HG02610 (cell line): ENCODE results near the gene C15orf61.

Source experiments
- ATAC-seq: cut with Tn5 transposase; IDR thresholded peaks from one replicate; pipeline ENCODE4 v1.9.1; 2021; ENCODE audit warnings: mild to moderate bottlenecking, moderate library complexity; ENCODE audit not compliant: unreplicated experiment

C15orf61 gene

GRCh38 chr15:67548862-67549651 is 28.1 kb downstream of the C15orf61 start:
- no peak for ATAC-seq

GRCh38 chr15:67549736-67550135 is 28.8 kb downstream of the C15orf61 start:
- no peak for ATAC-seq

- no peak for ATAC-seq
Measured at GRCh38 chr15:67550522-67550921, 29.6 kb downstream of the C15orf61 start.

DNA sequence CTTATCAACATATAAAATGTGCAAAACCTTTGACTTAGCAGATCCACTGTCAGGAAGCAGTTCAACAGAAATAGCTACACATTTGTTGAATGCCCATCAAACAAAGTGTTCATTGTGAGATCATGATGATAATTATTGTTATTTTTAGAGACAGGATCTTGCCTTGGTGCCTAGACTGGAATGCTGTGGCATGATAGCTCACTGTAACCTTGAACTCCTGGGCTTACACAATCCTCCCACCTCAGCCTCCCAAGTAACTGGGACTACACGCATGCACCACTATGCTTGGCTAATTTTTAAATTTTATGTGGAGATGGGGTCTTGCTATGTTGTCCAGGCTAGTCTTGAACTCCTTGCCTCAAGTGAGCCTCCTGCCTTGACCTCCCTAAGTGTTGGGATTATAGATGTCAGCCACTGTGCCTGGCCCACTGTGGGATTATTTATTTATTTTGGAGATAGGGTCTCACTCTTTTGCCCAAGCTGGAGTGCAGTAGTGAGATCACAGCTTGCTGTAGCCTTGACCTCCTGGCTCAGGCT is 30.3 kb downstream of the C15orf61 start:
- ATAC-seq: no peak

DNA sequence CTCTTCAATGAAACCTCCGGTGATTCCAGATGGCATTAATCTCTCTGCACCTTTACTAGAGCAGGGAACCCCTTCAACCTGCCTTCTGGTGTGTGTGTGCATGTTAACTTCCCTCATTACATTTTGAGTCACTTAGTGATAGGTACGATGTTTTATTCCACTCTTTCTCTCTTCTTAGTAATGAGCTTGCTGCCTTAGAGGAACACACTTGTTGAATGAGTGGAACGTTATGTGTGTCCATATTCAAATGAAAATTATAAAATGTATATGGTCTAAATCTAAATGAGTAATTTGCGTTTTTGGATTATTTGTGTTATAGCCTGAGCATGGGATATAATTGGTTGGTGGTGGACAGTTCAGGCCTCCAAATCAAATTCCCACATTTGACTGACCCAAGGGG is 33.6 kb downstream of the C15orf61 start:
- ATAC-seq: no peak

DNA sequence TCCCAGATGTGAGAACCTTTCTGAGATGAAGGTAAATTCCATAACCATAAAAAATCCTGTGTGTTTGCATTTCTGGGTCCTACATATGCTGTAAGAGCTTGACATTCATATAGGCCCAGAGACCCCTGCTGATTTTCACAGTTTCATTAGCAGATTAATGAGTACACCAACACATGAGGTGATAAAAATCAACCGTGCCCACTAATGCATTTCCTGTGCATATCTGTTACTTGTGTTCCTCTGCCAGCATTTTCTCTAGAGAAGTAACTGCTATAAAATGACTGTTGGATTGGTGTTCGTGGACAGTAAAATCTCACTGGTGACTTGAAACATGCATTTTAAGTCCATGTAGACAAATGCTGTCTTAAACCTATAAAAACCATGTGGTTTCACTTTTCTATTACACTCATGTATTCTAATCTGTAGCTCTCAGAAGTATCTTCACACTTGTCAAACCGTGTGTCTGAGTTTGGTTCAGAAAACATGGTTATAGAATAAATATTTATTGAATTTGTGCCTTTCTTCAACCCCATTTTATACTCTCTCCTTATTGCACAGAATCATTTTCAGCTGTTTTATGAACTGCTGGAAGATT is 36.1 kb downstream of the C15orf61 start:
- no peak for ATAC-seq

DNA sequence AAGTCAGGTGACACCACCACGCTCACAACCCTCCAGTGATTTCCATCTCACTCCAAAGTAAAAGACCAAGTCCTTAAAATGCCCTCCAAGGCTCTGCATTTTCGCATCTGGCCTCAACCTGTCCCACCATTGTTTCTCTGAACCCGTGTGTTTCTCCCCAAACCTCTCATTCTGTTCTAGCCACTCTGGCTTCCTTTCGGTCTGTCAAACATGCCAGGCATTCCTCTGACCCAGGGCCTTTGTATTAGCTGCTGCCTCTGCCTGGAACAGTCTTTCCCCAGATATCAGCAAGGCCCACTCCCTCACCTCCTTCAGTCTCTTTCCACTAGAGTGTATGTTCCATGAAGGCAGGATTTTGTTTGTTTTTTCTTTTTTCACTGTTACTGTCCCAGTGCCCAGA is 37.6 kb downstream of the C15orf61 start:
- ATAC-seq: no peak

GRCh38 chr15:67559158-67559557 is 38.2 kb downstream of the C15orf61 start:
- ATAC-seq: no peak

GRCh38 chr15:67559576-67559975 is 38.6 kb downstream of the C15orf61 start:
- no peak for ATAC-seq

DNA sequence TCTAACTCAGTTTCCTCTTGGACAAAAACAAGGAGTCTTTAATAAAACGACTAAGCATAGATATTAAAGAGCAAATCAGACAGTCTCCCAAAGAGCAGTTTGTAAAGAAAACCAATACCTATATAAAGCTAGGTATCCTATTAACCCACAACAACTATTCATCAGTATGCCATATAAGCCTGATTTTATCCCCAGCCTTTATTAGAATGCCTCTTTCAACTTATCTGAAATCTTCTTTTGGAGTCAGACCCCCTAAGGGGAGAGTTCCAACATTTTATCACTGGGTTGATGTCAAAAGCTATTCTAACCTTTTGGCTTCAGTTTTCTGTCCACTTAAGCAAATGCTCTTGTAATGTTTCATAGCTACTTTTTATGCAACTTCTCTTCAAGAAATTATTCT is 39.4 kb downstream of the C15orf61 start:
- no peak for ATAC-seq

GRCh38 chr15:67563092-67563491 is 42.2 kb downstream of the C15orf61 start:
- no peak for ATAC-seq

DNA sequence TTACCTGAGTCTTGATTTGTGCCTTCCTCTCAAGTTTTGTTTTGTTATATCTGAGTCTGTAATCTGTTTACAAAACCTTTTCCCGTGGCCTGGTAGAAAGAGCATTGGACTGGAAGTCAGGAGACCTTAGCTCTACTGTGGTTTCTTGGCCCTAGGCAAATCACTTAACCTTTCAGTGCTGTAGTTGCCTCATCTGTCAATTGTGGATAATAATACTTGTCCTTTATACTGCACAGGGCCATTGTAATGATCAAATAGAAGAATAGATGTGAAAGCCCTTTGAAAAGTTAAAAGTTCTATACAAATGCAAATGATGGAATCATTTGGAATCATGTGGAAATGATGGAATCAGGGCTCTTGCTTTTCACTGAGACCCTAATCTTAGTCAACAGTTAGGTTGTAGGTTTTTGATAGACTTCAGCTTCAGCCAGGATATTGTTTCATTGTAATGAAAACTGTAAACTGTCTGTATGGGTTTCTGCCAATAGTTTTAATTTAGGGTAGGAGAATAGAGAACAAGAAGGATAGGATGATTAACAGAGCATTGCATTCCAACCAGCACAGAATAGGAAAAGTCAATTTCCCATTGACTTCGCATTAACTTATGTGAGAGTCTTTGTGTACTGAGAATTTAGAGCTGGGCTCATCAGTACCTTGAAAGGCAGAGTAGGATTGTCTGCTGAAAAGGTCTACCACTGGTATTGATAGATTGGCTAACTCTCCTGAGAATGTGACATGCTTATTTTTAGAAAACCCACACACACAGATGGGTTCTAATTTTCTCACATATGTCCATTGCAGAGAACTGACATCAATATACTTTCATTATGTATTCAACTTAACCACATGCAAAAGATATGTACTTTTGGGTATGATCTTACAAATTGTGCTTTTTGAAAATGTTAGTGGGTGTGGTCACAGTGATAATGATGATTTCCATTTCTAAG is 43.4 kb downstream of the C15orf61 start:
- ATAC-seq: peak; percentile 89

DNA sequence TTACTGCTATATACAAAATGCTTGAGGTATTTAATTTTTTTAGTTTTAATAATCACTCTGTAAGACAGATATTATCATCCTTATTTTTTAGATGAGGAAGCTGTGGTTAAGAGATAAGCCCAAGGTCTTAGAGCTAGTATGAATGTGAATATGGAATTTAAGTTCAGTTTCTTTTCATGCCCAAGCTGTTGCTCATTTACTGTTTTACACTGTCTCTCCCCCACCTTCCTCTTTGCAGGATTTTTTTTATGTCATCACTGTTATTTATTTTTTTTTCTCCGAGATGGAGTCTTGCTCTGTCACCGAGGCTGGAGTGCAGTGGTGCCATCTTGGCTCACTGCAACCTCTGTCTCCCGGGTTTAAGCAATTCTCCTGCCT is 44.0 kb downstream of the C15orf61 start:
- ATAC-seq: peak; percentile 54

DNA sequence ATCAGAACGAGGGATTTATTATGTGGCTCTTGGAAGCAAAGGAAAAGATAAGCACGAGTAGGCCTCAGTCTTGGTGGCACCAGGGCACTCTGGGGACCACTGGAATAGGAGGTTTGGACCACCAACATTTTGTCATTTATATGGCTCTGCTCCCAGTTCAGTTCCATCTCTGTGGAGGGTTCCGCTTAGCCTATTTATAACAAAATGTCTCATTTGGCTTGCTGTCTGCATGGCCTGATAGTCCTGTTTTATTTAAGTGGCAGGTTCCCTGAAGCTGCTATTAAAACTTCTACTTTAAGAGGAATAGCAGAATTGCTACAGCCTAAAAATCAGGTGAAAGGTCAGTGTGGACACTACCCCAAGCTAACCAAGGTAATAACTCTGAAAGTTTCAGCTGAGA is 48.7 kb downstream of the C15orf61 start:
- ATAC-seq: no peak

DNA sequence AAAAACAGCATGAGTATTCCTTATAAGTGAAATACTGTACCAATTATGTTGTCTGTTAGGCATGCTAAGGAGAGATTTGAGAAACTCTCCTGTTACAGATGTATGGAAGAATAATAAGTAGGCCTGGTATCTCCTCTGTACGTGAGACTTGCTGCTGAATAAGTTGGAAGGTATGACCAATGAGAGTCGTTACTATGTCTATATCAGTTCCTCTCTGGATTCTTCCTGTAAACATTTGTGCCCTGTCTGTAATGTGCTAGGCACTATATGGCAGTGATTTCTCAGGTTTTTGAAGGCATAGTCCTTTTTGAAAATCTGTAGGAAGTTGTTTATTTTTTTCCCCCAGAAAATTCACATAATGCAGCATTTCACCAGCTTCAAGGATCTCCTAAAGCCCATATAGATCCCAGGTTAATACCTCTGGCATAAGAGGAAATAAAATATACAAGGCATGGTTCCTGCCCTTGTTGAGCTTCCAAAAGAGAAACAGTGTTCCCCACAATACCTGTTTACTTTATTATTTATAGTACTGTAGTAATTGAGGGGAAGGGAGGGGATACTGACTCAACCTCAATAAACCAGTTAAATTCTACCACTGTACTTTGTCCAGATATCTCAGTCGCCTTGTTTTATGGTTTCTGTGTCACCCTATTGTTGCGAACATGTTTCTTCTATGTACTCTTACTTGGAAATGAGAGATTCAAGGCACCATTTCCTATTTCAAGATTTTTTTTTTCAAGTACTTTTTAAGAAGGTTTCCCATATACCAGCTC is 50.1 kb downstream of the C15orf61 start:
- no peak for ATAC-seq

DNA sequence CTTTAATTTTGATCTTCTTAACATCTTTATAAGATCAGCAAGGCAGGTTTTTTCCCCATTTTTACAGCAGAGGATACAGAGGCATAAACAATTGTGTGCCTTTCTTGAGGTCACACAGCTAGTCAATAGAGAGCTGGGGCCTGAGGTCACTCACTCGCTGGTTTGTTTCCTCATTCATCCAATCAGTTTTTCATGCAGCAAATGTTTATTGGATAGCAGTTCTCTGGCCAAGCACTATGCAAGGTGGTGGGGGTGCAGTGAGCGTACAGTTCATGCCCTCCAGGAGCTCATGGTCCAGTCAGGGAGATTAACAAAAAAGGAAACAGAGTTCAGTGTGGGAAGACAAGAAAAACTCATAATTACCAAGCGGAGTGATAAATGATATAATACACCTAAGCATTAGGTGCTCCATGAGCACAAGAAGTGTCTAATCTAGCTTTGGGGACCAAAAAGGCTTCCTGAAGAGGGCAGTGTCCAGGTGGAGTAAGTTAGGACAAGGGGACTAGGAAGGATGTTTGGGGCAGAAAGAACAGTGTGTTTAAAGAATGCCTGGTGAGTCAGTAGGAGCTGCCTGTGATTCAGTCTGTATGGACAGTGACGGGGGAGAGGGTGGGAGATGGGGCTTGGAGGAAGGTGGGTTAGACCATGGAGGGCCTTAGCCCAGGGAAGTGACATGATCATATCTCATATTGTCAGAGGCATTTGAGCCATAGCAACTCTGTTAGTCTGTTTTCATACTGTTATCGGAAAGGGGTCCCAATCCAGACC is 50.9 kb downstream of the C15orf61 start:
- ATAC-seq: no peak

GRCh38 chr15:67573194-67573593 is 52.3 kb downstream of the C15orf61 start:
- ATAC-seq: no peak

DNA sequence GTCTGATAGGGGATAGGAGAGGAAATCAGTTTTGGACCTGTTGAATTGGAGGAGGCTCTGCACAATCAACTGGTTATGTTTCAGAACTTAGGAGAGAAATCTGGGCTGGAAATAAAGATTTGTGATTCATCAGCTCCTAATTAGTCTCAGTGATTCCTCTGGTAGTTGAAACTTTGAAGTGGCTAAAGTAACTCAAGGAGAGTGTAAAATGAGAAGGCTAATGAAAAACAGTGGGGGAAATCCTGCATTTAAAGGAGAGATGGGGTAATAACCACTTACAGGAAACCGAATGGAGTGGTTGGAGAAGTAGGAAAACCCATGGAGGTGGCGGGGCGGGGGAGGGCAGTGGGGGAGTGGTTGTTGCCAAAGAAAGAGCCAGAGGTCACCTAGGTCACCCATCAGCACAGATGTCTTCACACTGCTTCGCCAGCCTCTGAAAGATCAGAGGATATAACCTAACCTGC is 54.1 kb downstream of the C15orf61 start:
- ATAC-seq: no peak

DNA sequence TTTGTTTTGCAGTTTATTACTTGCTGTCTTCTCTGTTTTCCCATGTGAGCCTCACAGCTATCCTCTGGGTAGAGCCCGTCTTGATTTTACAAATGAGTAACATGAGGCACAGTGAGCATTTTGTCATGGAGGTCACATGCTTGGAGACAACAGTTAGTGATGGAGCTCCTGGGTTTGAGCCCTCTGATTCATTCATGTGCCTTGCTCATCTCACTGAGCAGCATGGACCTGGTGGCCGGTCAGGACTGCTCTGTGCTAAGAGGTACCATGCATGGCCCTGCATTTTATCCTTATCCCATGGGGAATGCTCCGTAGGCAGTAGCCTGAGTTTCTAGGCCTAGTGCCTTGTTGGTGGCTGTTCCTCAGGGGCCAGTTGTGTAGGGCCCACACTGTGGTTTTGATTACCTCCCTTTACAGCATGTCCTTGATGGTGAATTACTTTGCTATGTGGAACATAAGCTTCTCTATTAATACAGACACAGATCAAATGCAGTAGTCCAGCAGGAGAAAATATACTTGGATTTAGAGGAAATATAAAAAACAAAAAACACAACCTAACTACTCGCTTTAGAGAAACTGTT is 57.2 kb downstream of the C15orf61 start:
- ATAC-seq: no peak
